MG63 (cell line): ENCODE measurements around the gene TUBB2A. TPM values are rescaled to one million over a fixed set of nuclear protein-coding genes. Genes with fewer than 3 reads are reported as not detected.
"Not testable (repeated sequence)": the region's sequence is repeated elsewhere in the genome, so short reads cannot be mapped to it uniquely, and the experiment has no call there.

ENCODE experiments used
- DNase-seq: peaks from one replicate; pipeline ENCODE4 v3.0.0-alpha.2; 2020
- H3K27me3 ChIP-seq: fragments of 250-450 bp; sonication (Bioruptor Pico); 2 replicates; pipeline ENCODE4 v1.5.1; 2020; ENCODE audit warnings: mild to moderate bottlenecking, moderate library complexity
- H3K36me3 ChIP-seq: fragments of 250-450 bp; sonication (Bioruptor Pico); 2 replicates; pipeline ENCODE4 v1.5.1; 2020; ENCODE audit warnings: mild to moderate bottlenecking, moderate library complexity
- H3K4me3 ChIP-seq: fragments of 250-450 bp; sonication (Bioruptor Pico); 2 replicates; pipeline ENCODE4 v1.5.1; 2020; ENCODE audit warnings: mild to moderate bottlenecking, moderate library complexity
- H3K9me3 ChIP-seq: fragments of 250-450 bp; sonication (Bioruptor Pico); 2 replicates; pipeline ENCODE4 v1.5.1; 2020; ENCODE audit warnings: mild to moderate bottlenecking, moderate library complexity
- total RNA-seq: library from RNA; depleted of rRNA; stranded (reverse); fragments of >200 nt; shearing (Covaris generic); gene quantifications from 2 replicates; pipeline ENCODE4 v1.2.3, GENCODE V29; 2014; ENCODE audit warnings: low replicate concordance

Gene TUBB2A
- total RNA-seq, 1 experiment from 2014 or later, result 92.0 TPM

DNA sequence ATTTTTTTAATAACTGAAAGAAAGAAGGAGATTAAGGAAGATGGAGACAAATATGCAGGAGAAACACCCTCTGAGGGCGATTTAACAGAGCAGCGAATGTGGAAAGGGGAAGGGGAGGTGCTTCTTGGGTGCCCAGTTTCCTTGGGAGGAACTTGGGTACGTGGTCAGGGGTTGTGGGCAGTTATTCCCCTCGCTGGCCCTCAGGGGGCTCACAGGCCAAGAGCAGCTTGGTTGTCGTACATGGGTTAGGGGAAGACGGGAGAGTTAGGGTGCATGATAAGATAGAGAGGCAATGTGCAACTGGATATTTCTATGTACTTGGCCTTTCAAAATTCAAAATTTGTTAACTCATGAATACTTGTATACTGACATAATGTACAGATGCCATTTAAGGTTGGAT, 7.0 kb upstream of the TUBB2A start:
- no peaks in the 10 kb centered on the region for H3K27me3 ChIP-seq
- DNase-seq, result no peak
- no peaks in the 10 kb centered on the region for H3K9me3 ChIP-seq
- H3K36me3 ChIP-seq, result no peaks in the 10 kb centered on the region
- no peak overlapping the region for H3K4me3 ChIP-seq

- Histone ChIP-seq H3K36me3 (no peaks in the 10 kb centered on the region), H3K9me3 (no peaks in the 10 kb centered on the region), H3K4me3 (peak overlapping the region; percentile 64), H3K27me3 (no peaks in the 10 kb centered on the region)
- DNase-seq, result no peak
Measured at GRCh38 chr6:3163248-3163594, 5.9 kb upstream of the TUBB2A start.

DNA sequence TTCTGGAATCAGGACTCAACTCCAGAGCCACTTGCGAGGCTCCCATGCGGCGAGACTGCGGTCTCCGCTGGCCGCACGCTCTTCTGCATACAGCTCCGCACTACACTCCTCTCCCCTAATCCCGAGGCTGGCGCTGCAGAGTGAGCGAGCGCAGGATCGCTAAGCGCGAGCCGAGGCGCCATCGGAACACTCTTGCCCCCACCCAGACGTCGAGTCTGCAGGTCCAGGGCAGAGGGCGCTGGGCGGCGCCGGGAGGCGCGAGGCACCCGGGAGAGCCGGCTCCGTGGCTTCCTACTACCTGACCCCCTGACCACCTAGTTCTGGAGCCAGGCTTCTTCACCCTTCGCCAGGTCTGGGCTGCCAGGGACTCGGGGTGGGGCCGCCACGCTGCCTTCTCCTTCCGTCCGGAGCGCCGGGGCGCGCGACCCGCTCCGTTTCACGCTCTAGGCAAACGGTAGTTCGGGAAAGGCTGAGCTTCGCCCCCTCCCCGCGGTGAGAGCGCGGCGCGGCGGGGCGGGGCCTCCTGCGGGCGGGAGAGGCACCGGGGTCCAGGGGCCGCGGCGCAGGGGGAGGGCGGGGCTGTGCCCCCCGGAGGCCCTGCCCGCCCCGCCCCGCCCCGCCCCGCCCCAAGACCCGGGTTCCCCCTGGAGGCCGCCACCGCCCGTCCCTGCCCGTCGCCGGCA, 5.4 kb upstream of the TUBB2A start:
- Histone ChIP-seq H3K27me3 (no peaks in the 10 kb centered on the region), H3K4me3 (peak overlapping the region; percentile 64), H3K9me3 (no peaks in the 10 kb centered on the region), H3K36me3 (no peaks in the 10 kb centered on the region)
- peak; percentile 73 for DNase-seq

- Histone ChIP-seq H3K4me3 (peak overlapping the region; percentile 64), H3K9me3 (no peaks in the 10 kb centered on the region), H3K27me3 (no peaks in the 10 kb centered on the region), H3K36me3 (no peaks in the 10 kb centered on the region)
- no peak for DNase-seq
Measured at GRCh38 chr6:3162067-3162497, 4.7 kb upstream of the TUBB2A start.

- Histone ChIP-seq H3K9me3 (no peaks in the 10 kb centered on the region), H3K36me3 (no peaks in the 10 kb centered on the region), H3K4me3 (no peak overlapping the region), H3K27me3 (no peaks in the 10 kb centered on the region)
- DNase-seq, result no peak
Measured at GRCh38 chr6:3159805-3160781, 2.7 kb upstream of the TUBB2A start.

DNA sequence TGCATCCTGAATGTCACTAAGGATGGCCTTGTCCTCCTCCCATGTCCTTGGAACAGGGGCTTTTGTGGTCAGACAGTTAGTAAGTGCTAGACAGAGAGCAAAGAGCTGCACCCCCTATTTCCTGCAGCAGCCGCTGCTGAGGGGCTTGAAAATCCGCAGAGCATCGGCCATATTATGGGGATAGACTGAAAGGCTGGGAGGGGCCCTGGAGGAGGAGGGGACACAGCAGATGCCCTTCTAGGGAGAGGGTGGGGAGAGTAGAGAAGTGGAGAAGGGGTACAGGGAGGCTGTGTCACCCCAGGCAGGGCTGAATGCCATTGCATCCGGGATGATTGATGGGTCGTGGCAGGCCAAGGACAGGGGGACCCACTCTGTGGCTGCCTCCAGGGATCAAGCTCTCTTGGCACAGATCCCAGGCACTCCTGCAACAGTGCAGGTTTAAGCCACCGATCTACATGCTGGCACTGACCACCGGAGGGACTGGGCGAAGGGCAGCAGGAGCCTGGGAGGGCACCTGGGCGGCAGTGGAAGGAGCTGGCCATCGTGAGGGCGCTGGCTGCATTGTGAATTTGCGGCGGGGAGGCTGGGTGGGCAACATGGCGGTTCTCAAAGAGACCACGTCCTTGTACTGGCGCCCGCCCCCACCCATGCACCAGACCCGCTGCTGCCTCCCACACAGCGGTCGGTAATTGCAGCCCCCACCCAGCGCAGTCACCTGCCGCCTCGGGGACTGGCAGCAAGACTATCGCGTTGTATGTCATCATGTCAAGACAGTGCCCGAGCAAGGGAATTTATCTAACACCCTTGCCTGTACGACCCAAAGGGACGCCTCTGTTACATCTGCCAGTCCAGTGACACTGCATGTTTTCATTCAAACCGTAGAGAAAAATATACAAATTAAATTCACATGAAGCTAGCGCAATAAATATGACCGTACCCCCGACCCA, 887 bp downstream of the TUBB2A start:
- not testable (repeated sequence) for H3K9me3 ChIP-seq, H3K27me3 ChIP-seq, DNase-seq, H3K36me3 ChIP-seq
- H3K4me3 ChIP-seq, result peak overlapping the region; percentile 55

DNA sequence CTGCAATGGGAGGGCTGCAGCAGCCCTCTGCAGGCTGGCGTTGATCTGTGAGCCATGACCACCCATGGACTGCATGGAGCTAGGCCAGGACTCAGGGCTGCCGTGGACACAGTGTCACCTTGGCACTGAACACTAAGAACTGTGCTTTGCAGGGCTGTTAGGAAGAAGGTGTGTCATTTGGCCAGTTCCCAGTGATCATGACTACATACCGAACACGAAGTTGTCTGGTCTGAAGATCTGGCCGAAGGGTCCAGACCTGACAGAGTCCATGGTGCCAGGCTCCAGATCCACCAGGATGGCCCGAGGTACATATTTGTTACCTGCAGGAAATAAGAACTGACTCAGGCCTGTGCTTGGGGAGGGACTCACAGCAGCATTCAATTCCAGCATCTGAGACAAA, 1.9 kb downstream of the TUBB2A start:
- H3K27me3 ChIP-seq, H3K9me3 ChIP-seq, DNase-seq, H3K36me3 ChIP-seq, H3K4me3 ChIP-seq: not testable (repeated sequence)

- H3K9me3 ChIP-seq, result no peaks in the 10 kb centered on the region
- no peak for DNase-seq
- H3K36me3 ChIP-seq, result no peaks in the 10 kb centered on the region
- no peak overlapping the region for H3K4me3 ChIP-seq
- H3K27me3 ChIP-seq, result no peaks in the 10 kb centered on the region
Measured at GRCh38 chr6:3152689-3153088, 4.7 kb downstream of the TUBB2A start.

GRCh38 chr6:3151691-3152090, 5.7 kb downstream of the TUBB2A start:
- Histone ChIP-seq H3K27me3 (no peaks in the 10 kb centered on the region), H3K9me3 (no peaks in the 10 kb centered on the region), H3K36me3 (no peaks in the 10 kb centered on the region), H3K4me3 (no peak overlapping the region)
- DNase-seq, result no peak

GRCh38 chr6:3147914-3148757, 9.2 kb downstream of the TUBB2A start:
- H3K36me3 ChIP-seq, result no peaks in the 10 kb centered on the region
- no peaks in the 10 kb centered on the region for H3K9me3 ChIP-seq
- no peak overlapping the region for H3K4me3 ChIP-seq
- no peaks in the 10 kb centered on the region for H3K27me3 ChIP-seq
- no peak for DNase-seq

DNA sequence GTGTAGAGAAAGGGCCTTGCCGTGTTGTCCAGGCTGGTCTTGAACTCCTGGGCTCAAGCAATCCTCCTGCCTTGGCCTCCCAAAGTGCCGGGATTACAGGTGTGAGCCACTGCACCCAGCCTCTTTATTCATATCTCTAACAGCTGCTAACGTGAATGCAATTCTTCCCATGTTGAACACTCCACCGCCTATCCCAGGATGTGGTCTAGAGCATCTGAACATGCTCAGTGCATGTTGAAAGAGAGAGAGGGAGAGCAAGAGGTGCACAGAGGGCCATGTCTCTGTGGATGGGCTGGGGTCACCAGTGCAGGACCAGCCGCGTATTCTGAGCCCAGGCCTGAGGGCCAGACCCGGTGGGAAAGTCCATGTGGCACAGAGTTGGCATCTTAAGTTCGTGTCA, 12.8 kb downstream of the TUBB2A start:
- no peaks in the 10 kb centered on the region for H3K9me3 ChIP-seq
- no peak overlapping the region for H3K4me3 ChIP-seq
- no peak for DNase-seq
- H3K27me3 ChIP-seq, result no peaks in the 10 kb centered on the region
- H3K36me3 ChIP-seq, result no peaks in the 10 kb centered on the region

DNA sequence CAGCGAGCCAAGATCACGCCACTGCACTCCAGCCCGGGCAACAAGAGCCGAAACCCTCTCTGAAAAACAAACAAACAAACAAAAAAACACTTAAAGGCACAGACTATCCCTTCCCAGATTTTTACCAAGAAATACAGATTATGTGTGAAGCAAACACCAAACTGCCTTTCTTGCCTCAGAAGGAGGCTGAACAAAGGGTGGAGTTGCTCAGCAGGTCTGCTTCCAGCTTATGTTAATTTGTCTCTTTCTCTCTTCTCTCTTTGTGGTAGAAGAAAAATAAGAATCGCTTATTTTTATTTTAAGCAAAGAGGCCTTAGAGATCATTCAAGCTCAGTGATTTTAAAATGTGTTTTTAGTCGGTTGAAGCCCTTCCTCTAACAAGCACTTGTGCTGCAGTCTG, 14.2 kb downstream of the TUBB2A start:
- Histone ChIP-seq H3K27me3 (no peaks in the 10 kb centered on the region), H3K36me3 (no peaks in the 10 kb centered on the region), H3K9me3 (no peaks in the 10 kb centered on the region), H3K4me3 (no peak overlapping the region)
- no peak for DNase-seq

DNA sequence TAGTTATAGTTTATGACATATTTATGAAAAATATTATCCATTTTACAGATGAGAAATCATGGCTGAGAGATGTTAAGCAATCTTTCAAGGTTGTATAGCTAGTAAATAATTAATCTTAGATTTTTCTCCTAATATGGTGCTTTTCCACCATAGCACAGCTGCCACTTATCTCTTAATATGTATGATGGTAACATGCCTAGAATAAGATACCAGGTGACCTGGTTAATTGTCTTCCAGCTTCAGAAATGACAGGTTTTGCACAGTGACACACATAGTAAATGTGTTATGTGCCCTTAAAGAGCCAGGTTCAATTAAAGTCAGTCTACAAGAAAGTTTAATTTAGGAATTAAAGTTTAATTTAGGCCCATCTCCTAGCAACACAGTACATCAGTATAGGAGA, 14.8 kb downstream of the TUBB2A start:
- peaks cover 2% of the 10 kb centered on the region; the same call in 1 of the 2 replicates for H3K36me3 ChIP-seq
- H3K4me3 ChIP-seq, result no peak overlapping the region
- DNase-seq, result no peak
- H3K27me3 ChIP-seq, result no peaks in the 10 kb centered on the region
- no peaks in the 10 kb centered on the region for H3K9me3 ChIP-seq

- DNase-seq, result no peak
- Histone ChIP-seq H3K27me3 (no peaks in the 10 kb centered on the region), H3K9me3 (no peaks in the 10 kb centered on the region), H3K4me3 (no peak overlapping the region), H3K36me3 (peaks cover 3% of the 10 kb centered on the region; the same call in 1 of the 2 replicates)
Measured at GRCh38 chr6:3140201-3140600, 17.1 kb downstream of the TUBB2A start.

- DNase-seq, result peak; percentile 50
- peaks cover 3% of the 10 kb centered on the region; the same call in 1 of the 2 replicates for H3K36me3 ChIP-seq
- H3K9me3 ChIP-seq, result no peaks in the 10 kb centered on the region
- H3K4me3 ChIP-seq, result no peak overlapping the region
- no peaks in the 10 kb centered on the region for H3K27me3 ChIP-seq
Measured at GRCh38 chr6:3139090-3139903, 18.0 kb downstream of the TUBB2A start.
